GM21786 (cell line): Measurements from ENCODE around the gene PODXL.
"Not testable (repeated sequence)": the region's sequence is repeated elsewhere in the genome, so short reads cannot be mapped to it uniquely, and the experiment has no call there.

Experiments used
- ATAC-seq: cut with Tn5 transposase; IDR thresholded peaks from one replicate; pipeline ENCODE4 v1.9.1; 2021; ENCODE audit not compliant: unreplicated experiment

Gene PODXL

DNA sequence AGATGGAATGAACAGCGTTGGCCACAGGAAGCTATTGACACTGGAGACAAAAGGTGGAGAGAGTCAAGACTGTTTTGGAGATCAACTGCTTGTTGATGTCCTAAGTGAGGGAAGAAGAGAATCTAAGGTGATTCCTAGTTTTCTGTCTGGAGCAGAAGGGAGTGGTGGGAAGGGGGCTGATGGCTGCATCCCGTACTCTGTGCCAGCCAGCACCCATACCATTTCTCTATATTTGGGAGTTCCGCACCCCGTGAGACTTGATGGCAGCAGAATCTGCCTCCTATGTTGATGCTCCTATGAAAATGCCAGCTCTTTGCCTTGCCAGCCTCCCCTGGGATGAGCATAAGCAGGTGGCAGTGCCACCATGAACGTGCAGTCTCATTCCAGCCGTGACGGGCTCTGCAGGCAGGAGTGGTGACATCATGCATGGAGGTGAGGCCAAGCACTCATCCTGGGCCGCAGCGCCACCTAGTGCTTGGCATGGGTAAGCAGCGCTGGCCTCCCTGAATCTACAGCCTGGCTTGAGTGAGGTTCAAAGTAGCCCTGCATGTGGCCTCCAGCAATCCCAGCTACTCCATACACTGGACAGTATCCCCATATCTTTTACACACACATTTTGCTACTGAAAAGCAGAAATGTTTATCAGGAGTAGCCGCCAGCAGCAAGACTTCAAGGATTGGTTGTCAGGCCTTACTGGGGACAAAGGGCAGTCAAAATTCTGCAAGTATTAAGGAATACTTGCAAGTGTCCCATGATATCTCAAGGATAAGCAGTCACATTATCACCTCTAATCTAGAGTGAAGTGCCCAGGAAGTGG lies 43.0 kb downstream of the PODXL start:
- peak; percentile 95 for ATAC-seq

DNA sequence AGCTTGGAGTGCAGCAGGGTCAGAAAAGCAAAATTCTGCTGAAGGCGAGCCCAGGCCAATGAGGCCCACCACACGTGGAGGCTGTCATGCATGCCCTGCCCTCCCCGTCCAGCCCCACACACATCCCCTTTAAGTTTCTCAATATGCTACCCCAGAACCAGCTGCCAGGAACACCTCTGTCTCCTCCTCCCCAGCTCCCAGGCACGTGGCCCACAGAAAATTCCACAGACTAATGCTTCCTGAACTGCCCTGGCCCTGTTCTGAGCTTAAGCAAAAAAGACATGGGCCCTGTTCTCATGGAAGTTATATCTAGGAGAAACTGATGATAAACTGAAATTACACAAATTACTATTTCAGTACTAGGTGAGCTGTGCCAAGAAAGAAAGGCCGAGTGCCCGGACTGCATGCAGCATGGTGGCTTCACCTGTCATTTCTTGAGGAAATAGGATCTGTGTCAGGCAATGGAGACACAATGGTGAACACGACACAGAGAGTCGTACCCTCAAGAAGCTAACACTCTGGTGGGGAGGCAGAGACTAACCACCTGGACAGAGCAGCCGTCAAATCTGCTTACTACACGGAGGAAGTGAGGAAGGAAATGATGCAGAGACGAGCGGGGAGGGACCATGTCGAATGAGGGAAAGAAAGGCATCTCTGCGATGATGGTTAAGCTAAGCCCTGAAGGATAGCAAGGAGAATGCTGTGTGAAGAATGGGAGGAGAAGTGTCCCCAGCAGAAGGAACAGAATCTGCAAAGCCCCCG lies 44.5 kb downstream of the PODXL start:
- ATAC-seq = no peak

DNA sequence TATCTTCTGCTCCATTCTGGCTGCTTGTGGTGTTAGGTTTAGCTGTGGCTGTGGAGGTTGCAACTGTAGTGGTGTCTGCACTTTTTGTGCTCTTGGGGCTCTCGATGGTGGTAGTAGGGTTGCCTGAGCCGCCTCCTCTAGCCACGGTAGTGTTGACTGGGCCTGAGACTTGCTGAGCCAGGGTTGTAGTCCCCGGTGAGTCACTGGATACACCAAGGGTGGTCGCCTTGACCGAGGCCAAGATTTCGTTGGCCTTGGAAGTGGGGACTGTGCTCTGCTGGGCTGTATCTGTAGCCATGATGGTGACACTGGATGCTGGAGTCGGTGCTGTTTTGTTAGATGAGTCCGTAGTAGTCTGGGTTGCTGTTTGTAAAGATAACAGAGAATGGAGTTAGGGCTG lies 45.4 kb downstream of the PODXL start:
- ATAC-seq = no peak

DNA sequence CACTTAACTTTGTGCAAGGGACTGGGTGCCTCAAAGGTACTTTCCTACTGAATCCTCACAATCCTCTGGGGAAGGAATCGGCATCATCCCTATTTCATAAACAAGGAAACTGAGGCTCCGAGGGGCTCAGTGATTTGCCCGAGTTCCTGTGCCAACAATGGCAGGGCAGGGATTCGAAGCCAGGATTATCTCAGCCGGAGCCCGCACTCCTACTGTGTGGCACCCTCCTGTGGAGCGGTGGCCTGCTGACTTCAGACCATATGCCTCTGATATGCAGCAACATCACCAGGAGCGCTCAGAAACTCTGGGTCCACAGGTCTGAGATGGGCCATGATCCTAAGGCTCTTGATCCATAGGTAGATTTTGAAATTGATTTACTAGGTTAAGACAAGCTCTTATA lies 46.6 kb downstream of the PODXL start:
- no peak for ATAC-seq

DNA sequence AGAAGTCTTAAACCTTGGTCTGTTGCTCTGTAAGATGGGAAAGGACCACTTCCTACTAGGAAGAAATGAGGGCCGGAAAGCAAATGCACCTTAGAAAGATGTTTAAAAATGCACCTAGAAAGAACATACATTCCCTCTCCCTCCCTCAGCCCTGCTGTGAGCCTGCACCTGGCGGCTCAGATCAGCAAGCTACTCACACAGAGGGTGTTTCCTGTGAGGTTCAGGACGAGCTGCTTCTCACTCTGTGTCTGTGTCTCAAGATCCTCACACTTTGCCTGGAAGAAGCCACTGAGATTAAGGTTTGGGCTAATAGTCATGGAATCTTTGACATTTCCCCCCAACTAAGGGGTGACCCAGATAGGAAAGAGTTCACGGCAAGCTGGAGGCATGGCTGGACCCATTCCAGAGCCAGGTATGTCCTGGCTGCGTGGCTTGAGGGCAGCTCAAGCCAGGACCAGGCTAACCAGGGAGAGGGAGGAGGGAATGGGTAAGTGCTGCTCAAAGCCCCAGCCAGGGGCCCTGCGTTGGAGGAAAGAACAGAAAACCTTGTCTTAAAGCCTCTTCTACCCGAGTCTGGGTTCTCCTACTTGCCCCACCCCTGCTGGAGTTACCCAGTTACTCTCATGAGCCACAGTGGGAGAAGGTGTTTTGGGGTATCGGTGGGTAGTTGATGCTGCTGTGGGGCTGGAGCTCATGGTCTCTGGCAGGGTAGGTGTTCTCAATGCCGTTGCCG lies 47.5 kb downstream of the PODXL start:
- ATAC-seq = no peak

DNA sequence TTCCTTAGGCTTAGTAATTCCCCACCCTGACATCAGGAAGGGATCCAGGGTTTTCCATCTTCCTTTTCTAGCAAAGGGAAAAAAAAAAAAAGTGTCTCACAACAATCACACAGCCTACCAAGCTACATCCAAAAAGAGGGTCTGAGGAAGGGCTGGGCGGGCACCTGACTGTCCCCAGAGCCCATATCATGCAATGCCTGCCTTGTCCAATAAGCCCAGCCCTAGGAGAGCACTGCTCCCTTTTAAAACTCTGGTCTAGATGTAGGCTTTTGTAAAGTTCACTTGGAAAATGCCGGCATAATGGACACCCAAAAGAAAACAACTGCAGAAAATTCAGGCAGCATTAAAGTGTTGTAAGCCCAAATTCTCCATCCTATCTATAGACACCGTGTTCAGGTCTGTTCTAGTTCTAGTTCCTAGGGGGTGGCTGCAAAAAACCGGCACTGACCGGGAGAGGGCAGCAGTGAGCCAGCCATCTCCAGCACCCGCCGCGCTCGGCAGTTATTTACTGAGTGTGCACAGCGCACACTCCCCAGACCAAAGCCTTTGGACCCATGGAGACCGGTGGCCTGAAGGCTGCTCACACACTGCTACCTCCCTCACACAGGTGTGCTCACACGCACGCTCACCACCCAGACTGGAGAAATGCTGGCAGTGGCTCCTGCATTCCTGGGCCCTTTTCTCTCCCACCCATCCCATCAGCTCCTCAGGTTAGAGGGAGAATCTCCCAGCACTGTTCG lies 48.7 kb downstream of the PODXL start:
- peak; percentile 72 for ATAC-seq

DNA sequence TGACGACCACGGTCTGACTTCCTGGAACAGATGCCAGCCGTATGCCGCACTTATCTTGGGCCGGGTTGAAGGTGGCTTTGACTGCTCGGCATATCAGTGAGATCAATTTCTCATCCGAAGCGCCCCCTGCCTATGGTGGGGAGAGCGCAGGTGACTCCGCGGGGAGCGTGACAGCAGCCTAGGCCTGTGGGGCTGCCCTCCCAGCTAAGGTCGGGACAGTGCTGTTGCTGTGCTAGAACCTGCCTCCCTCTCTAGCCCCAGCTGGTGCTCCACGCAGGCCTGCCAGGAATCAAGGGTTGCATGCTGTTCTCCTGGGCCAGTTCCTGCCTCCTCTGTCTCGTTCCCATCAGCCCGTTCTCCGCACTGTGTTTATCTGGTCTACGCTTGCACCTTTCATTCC lies 49.8 kb downstream of the PODXL start:
- ATAC-seq = no peak

DNA sequence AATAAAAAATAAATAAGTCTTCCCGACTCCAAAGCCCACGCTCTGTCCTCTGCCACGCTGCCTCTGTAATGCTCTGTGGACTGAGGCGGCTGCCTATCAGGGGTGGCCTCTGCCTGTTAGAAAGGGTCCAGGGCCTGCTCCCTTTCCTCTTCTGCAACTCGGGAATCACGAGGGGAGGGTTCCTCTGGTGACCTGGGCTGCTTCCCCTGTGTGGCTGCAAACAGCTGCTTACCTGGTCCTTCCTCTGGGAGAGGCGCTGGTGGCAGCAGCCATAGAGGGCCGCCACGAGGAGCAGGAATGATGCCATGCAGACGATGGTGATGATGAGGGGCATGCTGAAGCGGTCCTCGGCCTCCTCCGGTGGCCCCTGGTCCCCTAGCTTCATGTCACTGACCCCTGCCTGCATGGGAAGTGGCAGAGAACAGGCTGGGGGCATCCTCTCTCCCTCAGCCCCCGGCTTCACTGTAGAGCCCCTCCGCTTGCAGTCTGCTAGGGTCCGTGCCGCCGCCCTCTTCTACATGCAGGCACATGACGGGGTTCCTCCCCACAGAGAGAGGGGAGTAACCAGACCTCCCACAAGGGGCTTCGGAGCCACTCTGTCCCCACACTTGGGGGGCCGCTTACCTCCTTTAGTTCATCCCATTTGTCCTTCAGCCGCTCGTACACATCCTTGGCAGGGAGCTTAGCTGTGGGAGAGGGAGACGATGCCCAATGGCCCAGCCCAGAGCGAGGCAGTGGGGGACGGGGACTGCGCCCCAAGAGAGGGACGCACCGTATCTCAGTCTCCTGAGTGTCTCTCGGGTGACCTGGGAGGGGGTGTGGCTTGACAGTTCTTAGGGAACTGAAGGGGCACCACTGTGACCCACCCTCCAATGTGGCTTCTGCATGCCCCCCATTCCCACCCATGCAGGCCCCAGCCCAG lies 50.5 kb downstream of the PODXL start:
- ATAC-seq = no peak

DNA sequence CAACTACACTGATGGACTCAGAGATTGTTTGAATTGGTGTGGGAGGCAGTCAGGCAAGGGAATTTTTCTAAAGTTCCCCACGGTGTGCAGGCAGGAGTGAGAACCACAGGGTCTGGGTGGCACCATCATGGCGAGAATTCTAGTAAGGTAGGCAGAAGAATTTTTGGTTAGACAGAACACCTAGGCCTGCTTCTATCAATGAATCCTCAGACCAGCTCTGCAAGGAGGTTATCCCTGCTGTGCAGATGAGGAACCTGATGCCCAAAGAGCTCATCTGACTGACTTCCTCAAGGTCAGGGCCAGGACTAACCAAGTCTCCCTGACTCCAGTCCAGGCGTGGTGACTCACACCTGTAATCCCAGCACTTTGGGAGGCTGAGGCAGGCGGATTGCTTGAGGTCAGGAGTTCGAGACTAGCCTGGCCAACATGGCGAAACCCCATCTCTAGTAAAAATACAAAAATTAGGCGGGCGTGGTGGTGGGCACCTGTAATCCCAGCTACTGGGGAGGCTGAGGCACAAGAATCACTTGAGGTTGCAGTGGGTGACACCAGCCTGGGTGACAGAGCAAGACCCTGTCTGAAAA lies 51.3 kb downstream of the PODXL start:
- not testable (repeated sequence) for ATAC-seq

DNA sequence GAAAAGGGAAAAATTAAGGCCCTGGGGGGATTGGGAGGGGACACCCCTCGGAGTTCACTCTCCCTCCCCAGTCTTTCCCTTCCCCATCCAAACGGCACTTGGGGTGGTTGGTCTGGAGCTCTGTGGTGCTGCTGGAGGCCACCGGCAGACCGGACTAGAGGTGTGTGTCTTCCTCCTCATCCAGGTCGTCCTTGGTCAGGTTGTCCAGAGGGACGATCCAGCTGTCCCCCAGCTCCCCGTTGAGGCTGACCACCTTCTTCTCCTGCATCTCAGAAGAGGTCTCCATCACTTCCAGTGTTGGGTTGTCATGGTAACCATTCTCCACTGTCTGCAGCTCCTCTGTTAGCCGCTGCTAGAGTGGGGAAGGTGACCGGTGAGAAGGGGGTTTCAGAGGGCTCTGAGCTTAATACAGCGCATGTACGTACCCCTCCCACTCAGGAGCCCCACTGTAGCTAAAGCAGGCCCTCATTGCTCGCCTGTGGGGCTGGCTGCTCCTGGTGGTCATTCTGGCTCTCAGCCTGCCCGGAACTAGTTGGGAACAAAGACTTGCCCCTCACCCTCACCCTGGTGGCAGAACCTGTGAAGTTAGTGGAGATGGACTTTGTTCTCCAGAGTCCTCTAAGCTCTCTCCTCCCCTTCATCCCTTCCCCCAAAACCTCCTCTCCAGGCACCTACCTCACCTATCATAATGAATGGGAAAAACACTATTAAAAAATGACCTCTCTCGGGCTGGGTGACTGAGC lies 52.1 kb downstream of the PODXL start:
- ATAC-seq = no peak

DNA sequence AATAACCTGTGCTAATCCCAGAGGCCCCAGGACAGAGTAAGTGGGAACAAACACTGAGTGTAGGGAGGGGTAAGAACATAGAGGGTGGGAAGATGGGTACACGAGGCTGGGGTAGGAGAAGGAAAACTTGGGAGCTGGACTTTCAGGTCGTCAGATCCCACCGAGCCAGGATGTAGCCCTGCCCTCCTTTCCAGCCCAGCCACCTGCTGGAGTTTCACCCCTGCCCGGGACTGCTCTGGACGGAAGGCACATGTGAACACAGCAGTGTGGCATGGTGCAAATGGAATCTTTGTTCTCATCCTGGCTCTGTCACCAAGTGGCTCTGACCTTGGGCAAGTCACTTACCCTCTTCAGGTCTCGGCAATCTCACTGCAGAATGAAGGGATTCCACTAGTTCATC lies 52.8 kb downstream of the PODXL start:
- ATAC-seq = no peak

DNA sequence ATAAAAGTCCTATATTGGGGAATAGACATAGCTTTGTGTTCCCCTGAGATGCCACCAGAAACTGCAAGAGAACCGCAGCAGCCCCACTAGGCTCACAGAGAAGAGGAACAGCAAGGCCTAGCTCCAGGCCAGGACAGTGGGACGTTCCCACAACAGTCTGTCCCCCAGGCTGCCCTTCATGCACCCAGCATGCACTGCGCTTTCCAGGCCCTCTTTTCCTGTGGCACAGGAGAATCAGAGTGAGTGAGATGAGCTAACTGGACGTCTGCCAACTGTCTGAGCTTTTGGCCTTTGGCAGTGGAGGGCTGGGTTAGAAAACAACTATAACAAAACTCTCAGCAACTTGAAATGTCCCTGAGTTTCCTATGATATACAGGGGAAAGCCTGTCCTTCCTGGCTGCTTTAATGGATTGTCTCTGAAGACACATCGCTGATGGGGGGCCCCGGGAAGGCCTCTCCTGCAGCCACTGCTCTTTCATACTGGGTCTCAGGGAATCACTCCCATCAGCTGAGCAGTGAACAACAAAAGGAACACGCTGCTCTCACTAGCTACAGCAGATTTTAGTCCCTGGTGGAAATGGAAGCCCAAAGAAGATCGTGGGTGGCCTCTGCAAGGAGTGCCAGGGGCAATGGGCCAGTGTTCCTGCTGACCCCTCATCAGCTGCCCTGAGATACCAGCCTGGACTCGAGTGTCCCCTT lies 53.5 kb downstream of the PODXL start:
- no peak for ATAC-seq

DNA sequence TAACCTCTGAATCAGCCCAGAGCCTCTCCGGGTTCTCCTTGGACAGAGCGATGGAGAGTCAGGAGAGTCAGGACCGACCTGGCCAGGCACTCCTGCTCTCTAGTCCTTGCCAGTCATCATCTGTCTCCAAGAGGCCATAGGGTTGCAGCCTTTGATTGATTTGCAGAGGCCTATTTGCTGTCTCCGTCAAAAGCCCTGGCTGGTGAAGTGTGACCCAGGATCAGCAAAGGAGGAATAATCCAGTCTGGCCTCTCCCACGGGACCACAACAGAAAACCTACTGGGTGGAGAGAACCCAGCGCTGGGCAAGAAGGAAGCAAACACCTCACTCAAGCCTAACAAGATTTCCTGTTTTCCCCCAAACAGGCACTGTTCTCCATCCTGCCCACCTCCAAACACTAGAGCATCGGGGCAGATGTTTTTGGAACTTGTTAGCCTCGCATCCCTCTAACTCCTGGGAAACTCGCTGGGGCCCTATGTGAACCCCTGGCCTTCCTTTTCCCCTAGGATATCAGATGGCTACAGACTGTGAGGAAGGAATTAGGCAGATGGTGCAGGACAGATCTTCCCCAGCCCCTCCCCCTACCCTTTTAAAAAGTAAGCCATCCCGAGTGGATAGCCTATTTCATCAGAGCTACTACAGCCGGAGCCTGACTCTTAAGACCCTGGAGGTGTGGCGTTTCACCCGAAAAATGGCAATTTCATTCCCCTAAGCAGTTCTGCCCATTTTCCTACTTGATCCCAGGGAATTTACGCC lies 54.3 kb downstream of the PODXL start:
- no peak for ATAC-seq

DNA sequence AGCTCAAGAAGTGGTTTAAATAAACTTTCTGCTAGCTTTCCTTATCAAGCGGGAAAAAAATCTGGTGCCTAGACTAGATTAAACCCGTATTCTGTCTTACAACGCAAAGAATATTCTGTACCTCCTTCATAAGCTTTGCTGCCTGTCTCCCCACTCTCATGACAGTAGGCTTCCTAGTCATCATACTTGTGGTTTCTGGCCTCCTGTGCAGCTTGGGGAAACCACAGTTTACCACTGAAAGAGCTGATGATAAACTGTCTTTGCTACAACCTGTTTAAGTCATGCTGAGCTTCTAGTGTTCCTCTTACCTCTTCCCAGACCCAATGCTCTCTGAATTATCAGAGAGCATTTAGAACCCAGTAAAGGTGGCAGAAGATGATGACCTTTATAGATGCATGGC lies 55.0 kb downstream of the PODXL start:
- peak; percentile 93 for ATAC-seq

DNA sequence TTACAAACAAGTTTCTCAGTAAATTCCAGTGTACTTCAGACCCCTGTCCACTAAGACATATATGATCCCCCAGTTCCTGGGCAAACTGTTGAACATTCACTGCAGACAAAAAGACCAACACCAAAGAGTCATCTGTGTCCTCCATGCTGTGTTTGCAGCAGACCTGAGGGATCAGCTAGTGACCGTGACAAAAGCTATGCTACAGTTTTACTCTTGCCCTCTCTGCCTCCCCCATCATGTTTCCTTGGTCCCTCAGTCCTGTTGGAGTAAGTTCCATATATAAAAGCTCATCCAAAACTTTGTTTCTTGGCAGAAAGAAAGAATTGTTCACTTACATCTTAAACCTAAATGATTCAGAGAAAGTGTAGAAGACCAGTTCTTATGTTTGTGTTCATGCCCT lies 56.1 kb downstream of the PODXL start:
- no peak for ATAC-seq

DNA sequence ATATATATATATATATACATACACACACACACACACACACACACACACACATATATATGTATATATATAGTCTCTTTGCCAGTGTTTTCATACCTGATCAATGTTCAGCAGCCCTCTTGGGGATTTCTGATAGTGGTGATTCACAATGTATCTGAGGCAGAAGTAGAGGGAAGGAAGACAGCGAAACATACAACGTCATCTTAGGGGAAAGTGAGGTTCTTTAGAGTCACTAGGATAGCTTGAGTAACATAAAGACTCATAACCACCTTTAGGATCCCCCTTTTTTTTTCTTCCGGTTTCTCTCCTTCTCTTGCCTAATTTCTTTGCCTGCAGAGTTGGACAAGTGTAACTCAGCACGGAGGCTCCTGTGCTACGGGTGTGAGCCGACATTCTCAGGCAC lies 56.6 kb downstream of the PODXL start:
- no peak for ATAC-seq

DNA sequence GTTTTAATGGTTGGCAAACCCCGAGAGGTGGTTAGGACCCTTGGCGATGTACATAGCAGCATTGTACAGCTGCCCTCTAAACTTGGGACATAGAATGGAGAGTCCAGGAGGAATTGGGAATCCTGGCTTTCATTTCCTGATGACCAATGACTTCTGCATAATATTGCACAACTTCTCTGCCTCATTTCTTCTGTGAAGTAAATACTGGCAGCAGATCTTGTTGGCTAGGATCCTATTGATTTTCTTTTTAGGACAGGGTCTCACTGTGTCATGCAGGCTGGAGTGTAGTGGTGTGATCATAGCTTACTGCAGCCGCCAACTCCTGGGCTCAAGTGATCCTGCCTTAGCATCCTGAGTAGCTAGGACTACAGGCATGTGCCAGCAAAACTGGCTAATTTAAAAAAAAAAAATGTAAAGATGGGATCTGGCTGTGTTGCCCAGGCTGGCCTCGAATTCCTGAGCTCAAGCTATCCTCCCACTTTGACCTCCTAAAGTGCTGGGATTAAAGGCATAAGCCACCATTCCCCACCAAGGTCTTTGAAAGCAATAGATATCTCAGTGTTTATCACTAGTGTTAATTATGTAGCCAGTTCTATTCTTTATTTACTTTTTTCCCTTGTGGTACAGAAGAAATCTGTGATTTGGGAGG lies 58.1 kb downstream of the PODXL start:
- ATAC-seq = no peak
